CD4-positive, alpha-beta T cell treated with Interleukin-1 beta for 1 hour (primary cell): ENCODE measurements around the gene CRYGC.
"Not testable (repeated sequence)": the region's sequence is repeated elsewhere in the genome, so short reads cannot be mapped to it uniquely, and the experiment has no call there.

Experiments used
- DNase-seq, 2 donors: peaks; one replicate each; pipeline ENCODE4 v3.0.0-alpha.2; 2020 to 2022

The CRYGC gene

GRCh38 chr2:208135794-208136715 lies 6.4 kb upstream of the CRYGC start:
- no peak for DNase-seq

- DNase-seq, result no peak
Measured at GRCh38 chr2:208134928-208135586, 5.4 kb upstream of the CRYGC start.

- no peak for DNase-seq
Measured at GRCh38 chr2:208130712-208131110, 1.1 kb upstream of the CRYGC start.

- no peak for DNase-seq
Measured at GRCh38 chr2:208128136-208128535, 1.5 kb downstream of the CRYGC start.

GRCh38 chr2:208127090-208127489 lies 2.5 kb downstream of the CRYGC start:
- DNase-seq, result no peak

- no peak for DNase-seq
Measured at GRCh38 chr2:208125251-208125650, 4.4 kb downstream of the CRYGC start.

- not testable (repeated sequence) for DNase-seq
Measured at GRCh38 chr2:208124013-208124715, 5.5 kb downstream of the CRYGC start, which contains the start of gene CRYGD. Gene CRYGD, minus strand, starts transcription at chr2:208124524. Its CDS starts 51 bp downstream, at chr2:208124473.

GRCh38 chr2:208122248-208122647 lies 7.4 kb downstream of the CRYGC start:
- no peak for DNase-seq

- no peak for DNase-seq
Measured at GRCh38 chr2:208118918-208119317, 10.7 kb downstream of the CRYGC start.

GRCh38 chr2:208117390-208117789 lies 12.2 kb downstream of the CRYGC start:
- DNase-seq, result not testable (repeated sequence)

GRCh38 chr2:208112969-208113368 lies 16.7 kb downstream of the CRYGC start:
- no peak for DNase-seq

GRCh38 chr2:208112273-208112745 lies 17.3 kb downstream of the CRYGC start:
- DNase-seq, result not testable (repeated sequence)

GRCh38 chr2:208103616-208104015 lies 26.0 kb downstream of the CRYGC start:
- DNase-seq, result no peak

GRCh38 chr2:208101716-208102631 lies 27.7 kb downstream of the CRYGC start:
- no peak for DNase-seq

GRCh38 chr2:208099682-208100470 lies 29.8 kb downstream of the CRYGC start:
- DNase-seq, result no peak

- not testable (repeated sequence) for DNase-seq
Measured at GRCh38 chr2:208098701-208099100, 30.9 kb downstream of the CRYGC start.

GRCh38 chr2:208098267-208098666 lies 31.4 kb downstream of the CRYGC start:
- no peak for DNase-seq

- no peak for DNase-seq
Measured at GRCh38 chr2:208097801-208098200, 31.8 kb downstream of the CRYGC start.

- no peak for DNase-seq
Measured at GRCh38 chr2:208097313-208097712, 32.3 kb downstream of the CRYGC start.

- no peak for DNase-seq
Measured at GRCh38 chr2:208096080-208096479, 33.5 kb downstream of the CRYGC start.

GRCh38 chr2:208093128-208093527 lies 36.5 kb downstream of the CRYGC start:
- no peak for DNase-seq
